ENCODE data around the gene MED12L.

MED12L gene

DNA sequence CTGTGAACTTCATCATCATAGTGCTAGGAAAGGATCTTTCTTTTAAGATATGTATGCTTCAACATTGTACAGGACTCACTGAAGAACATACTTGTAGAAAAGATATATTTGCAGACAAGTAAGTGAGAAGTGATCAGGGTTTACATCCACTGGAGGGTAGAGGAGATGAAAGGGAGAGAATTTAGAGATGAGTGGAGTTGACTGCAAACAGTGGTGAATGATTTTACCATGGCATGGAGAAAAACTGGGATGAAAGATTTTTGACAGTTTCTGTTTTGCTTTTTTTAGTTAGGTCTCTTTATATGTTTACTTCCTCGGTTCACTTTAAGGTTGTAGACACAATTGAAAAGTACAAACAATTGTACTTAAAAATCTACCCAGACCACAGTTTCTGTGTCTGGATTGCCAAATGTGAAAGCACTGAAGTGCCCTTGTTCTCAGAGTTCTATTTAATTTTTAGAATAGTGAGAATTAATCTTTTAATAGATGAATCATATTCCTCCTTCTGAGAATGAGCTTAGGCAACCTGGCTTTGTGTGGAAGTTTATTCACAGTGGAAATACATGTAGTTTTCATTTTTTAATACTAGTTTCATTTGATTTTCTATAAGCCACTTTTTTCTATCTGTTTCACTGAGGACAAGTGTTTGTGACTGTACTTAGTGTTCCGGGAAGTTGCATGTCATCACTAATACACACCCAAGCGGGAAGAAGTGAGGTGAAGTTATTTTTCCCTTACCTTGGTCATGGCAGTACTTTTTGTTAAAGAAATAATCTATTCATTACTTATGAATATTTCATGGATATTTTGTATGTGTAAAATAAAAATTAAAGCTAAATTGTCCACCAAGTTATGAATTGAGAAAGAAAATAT lies 119.3 kb downstream of the MED12L start:
- Histone ChIP-seq H3K9me3 (replicated peaks; ENCODE audit: insufficient read depth, low read length) (no peaks in the 10 kb centered on the region), H3K27me3 (replicated peaks; ENCODE audit: insufficient read depth, low read length) (no peaks in the 10 kb centered on the region), H3F3A (ENCODE audit: insufficient read depth, low read length) (peaks cover 5% of the 10 kb centered on the region; the same call in 1 of the 2 replicates), H4K20me1 (ENCODE audit: insufficient read depth, low read length) (no peaks in the 10 kb centered on the region), H2AFZ (ENCODE audit: low read length) (no peak overlapping the region), H3K27ac (ENCODE audit: low read length) (no peak overlapping the region), H3K9me2 (replicated peaks; ENCODE audit: insufficient read depth, low read length) (no peaks in the 10 kb centered on the region), H3K4me3 (ENCODE audit: low read length) (no peak overlapping the region), H3K4me1 (ENCODE audit: low read length) (peaks cover 7% of the 10 kb centered on the region; the same call in 1 of the 2 replicates), H3K79me2 (ENCODE audit: low read length) (no peaks in the 10 kb centered on the region), H3K4me2 (ENCODE audit: low read depth, low read length) (no peak overlapping the region), H3K9ac (ENCODE audit: low read length) (no peak overlapping the region), H3K36me3 (replicated peaks; ENCODE audit: insufficient read depth, low read length) (no peaks in the 10 kb centered on the region)
- DNase-seq = no peak
- no peak for TF ChIP-seq EZH2 (optimal IDR thresholded peaks at IDR 0.05; ENCODE audit: low read depth, low read length)
- no peak for TF ChIP-seq EZH2phosphoT487 (IDR thresholded peaks at IDR 0.05; ENCODE audit: low read length)
- TF ChIP-seq, protein P1, sequence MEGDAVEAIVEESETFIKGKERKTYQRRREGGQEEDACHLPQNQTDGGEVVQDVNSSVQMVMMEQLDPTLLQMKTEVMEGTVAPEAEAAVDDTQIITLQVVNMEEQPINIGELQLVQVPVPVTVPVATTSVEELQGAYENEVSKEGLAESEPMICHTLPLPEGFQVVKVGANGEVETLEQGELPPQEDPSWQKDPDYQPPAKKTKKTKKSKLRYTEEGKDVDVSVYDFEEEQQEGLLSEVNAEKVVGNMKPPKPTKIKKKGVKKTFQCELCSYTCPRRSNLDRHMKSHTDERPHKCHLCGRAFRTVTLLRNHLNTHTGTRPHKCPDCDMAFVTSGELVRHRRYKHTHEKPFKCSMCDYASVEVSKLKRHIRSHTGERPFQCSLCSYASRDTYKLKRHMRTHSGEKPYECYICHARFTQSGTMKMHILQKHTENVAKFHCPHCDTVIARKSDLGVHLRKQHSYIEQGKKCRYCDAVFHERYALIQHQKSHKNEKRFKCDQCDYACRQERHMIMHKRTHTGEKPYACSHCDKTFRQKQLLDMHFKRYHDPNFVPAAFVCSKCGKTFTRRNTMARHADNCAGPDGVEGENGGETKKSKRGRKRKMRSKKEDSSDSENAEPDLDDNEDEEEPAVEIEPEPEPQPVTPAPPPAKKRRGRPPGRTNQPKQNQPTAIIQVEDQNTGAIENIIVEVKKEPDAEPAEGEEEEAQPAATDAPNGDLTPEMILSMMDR (IDR thresholded peaks at IDR 0.05; ENCODE audit: low read length) = no peak

DNA sequence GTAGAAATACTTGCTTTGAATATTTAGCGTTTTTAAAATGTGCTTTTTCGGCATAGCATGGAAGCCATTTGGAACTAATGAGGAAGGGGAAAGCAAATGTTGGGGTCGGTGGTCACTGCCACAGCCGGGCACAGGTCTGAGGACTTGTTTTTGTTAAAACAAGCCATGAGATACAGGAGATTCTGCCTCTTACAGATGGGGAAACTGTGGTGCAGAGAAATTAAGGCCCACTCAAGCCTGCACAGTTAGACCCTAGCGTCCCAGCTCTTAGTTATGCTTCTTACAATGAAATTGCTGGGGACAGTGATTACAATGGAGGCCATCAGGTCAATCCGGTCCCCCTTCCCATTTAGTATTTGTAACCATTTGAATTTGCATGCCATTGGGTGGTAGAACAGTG lies 120.0 kb downstream of the MED12L start:
- H3K36me3 ChIP-seq (replicated peaks; ENCODE audit: insufficient read depth, low read length) = no peaks in the 10 kb centered on the region
- no peak overlapping the region for H3K4me2 ChIP-seq (ENCODE audit: low read depth, low read length)
- no peak for TF ChIP-seq EZH2 (optimal IDR thresholded peaks at IDR 0.05; ENCODE audit: low read depth, low read length)
- TF ChIP-seq EZH2phosphoT487 (IDR thresholded peaks at IDR 0.05; ENCODE audit: low read length) = no peak
- TF ChIP-seq, protein P1 (IDR thresholded peaks at IDR 0.05; ENCODE audit: low read length) = no peak
- no peak overlapping the region for H3K4me3 ChIP-seq (ENCODE audit: low read length)
- H3K79me2 ChIP-seq (ENCODE audit: low read length) = no peaks in the 10 kb centered on the region
- no peak for DNase-seq
- H3K9me2 ChIP-seq (replicated peaks; ENCODE audit: insufficient read depth, low read length) = no peaks in the 10 kb centered on the region
- no peaks in the 10 kb centered on the region for H3K27me3 ChIP-seq (replicated peaks; ENCODE audit: insufficient read depth, low read length)
- no peak overlapping the region for H2AFZ ChIP-seq (ENCODE audit: low read length)
- H4K20me1 ChIP-seq (ENCODE audit: insufficient read depth, low read length) = no peaks in the 10 kb centered on the region
- H3K4me1 ChIP-seq (ENCODE audit: low read length) = peaks cover 7% of the 10 kb centered on the region; the same call in 1 of the 2 replicates
- H3K9me3 ChIP-seq (replicated peaks; ENCODE audit: insufficient read depth, low read length) = no peaks in the 10 kb centered on the region
- H3K9ac ChIP-seq (ENCODE audit: low read length) = no peak overlapping the region
- H3K27ac ChIP-seq (ENCODE audit: low read length) = no peak overlapping the region
- H3F3A ChIP-seq (ENCODE audit: insufficient read depth, low read length) = peaks cover 5% of the 10 kb centered on the region; the same call in 1 of the 2 replicates

DNA sequence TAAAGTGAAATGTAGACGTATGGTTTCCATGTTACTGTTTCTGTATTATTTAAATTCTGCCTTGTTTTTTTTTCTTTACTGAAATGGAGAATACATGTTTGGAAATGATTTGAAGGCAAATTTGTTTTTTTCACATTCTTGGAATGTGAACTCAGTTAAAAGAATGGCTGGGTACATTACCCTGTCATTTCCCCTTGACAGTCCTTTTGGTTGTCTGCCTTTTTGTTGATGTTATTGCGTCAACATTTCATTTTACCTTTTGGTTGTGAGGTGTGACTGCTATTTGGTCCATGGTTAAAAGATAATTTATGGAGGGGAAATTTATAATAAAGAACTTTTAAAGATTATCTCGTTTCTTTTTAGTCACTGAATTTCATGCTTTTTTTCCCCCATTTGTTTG lies 120.7 kb downstream of the MED12L start:
- Histone ChIP-seq H3K9me2 (replicated peaks; ENCODE audit: insufficient read depth, low read length) (no peaks in the 10 kb centered on the region), H3K79me2 (ENCODE audit: low read length) (no peaks in the 10 kb centered on the region), H3K4me2 (ENCODE audit: low read depth, low read length) (no peak overlapping the region), H4K20me1 (ENCODE audit: insufficient read depth, low read length) (no peaks in the 10 kb centered on the region), H3K27me3 (replicated peaks; ENCODE audit: insufficient read depth, low read length) (no peaks in the 10 kb centered on the region), H3K4me3 (ENCODE audit: low read length) (no peak overlapping the region), H3K4me1 (ENCODE audit: low read length) (peaks cover 7% of the 10 kb centered on the region; the same call in 1 of the 2 replicates), H3K9ac (ENCODE audit: low read length) (no peak overlapping the region), H3K9me3 (replicated peaks; ENCODE audit: insufficient read depth, low read length) (no peaks in the 10 kb centered on the region), H2AFZ (ENCODE audit: low read length) (no peak overlapping the region), H3K36me3 (replicated peaks; ENCODE audit: insufficient read depth, low read length) (no peaks in the 10 kb centered on the region), H3F3A (ENCODE audit: insufficient read depth, low read length) (peaks cover 5% of the 10 kb centered on the region; the same call in 1 of the 2 replicates), H3K27ac (ENCODE audit: low read length) (no peak overlapping the region)
- TF ChIP-seq, protein P1 (IDR thresholded peaks at IDR 0.05; ENCODE audit: low read length) = no peak
- TF ChIP-seq EZH2 (optimal IDR thresholded peaks at IDR 0.05; ENCODE audit: low read depth, low read length) (no peak), EZH2phosphoT487 (IDR thresholded peaks at IDR 0.05; ENCODE audit: low read length) (no peak)
- DNase-seq = no peak
